Measurements from ENCODE around the gene RASSF5.

Gene RASSF5

DNA sequence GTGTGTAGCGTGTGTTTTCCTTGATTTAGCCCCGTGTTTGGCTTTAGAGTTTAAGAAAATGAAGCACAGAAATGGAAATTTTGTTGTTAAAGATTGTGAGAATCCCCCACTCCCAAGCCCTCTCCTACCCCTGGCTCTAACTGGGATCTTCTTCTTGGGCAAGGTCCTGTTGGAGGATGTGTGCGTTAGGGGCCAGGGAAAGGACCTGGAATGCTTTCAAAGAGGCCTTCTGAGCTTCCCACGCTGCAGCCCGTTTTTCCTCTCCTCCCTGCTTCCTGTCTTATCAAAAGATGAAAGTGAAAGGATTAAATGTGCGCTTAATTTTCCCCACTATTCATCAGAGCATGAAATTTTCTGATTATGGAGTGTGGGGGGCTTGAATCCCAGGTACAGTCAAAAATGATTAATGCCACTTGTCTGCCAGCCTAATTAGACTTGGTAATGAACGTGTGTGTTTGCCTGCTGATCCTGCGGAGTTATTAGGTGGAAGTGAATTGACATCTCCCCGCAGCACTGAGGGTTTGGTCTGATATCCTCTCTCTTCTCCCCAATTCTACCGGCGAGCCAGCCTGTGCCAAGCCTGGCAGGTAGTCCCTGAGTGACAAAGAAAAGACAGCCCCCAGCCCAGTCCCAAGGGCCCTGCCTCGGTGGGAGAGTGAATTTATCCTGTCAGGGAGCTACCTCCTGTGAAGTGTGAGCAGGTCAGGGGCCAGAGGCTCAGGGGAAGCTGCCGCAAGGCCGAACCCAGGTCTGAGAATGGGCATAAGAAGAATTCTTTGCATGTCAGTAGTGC is 4.9 kb downstream of the RASSF5 start:
- no peak overlapping the region for H3K4me3 ChIP-seq
- TF ChIP-seq, protein P1, sequence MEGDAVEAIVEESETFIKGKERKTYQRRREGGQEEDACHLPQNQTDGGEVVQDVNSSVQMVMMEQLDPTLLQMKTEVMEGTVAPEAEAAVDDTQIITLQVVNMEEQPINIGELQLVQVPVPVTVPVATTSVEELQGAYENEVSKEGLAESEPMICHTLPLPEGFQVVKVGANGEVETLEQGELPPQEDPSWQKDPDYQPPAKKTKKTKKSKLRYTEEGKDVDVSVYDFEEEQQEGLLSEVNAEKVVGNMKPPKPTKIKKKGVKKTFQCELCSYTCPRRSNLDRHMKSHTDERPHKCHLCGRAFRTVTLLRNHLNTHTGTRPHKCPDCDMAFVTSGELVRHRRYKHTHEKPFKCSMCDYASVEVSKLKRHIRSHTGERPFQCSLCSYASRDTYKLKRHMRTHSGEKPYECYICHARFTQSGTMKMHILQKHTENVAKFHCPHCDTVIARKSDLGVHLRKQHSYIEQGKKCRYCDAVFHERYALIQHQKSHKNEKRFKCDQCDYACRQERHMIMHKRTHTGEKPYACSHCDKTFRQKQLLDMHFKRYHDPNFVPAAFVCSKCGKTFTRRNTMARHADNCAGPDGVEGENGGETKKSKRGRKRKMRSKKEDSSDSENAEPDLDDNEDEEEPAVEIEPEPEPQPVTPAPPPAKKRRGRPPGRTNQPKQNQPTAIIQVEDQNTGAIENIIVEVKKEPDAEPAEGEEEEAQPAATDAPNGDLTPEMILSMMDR (IDR thresholded peaks at IDR 0.05), result no peak
- peak overlapping the region; percentile 0 to 43 for H3K27ac ChIP-seq
- H3K9me3 ChIP-seq, result no peaks in the 10 kb centered on the region
- no peaks in the 10 kb centered on the region for H3K36me3 ChIP-seq
- peaks cover 0 to 50% (median 42%) of the 10 kb centered on the region in 4 donors for H3K4me1 ChIP-seq
- DNase-seq, result no peak
- intact Hi-C loops (cut with DNase I; ENCODE audit: low total_unique reads), result loop anchor here (2.0 kb wide), 1 partner anchor 19 kb away; no protein-coding TSS in a partner anchor
- no peaks in the 10 kb centered on the region for H3K27me3 ChIP-seq

DNA sequence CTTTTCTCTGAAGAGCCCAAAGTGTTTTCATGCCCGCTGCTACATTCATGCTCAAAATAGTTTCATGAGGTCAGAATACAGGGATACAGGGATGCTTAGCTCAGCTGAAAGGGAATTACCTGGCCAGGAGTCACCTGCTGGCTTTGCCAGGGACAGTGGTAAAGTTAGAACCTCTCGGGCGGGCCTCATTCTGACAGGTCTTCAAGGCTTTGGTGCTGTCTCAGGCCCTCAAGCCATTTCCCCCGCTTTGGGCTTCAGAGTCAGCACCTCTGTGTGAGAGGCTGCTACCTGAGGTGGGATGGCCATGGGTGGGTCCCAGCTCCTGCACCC is 5.5 kb downstream of the RASSF5 start:
- H3K9me3 ChIP-seq, result no peaks in the 10 kb centered on the region
- peaks cover 0 to 49% (median 39%) of the 10 kb centered on the region in 4 donors for H3K4me1 ChIP-seq
- TF ChIP-seq, protein P1 (IDR thresholded peaks at IDR 0.05), result no peak
- H3K27ac ChIP-seq, result peak overlapping the region; percentile 0 to 43
- intact Hi-C loops (cut with DNase I; ENCODE audit: low total_unique reads), result loop anchor here (2.0 kb wide), 1 partner anchor 20 kb away; no protein-coding TSS in a partner anchor
- no peaks in the 10 kb centered on the region for H3K27me3 ChIP-seq
- no peaks in the 10 kb centered on the region for H3K36me3 ChIP-seq
- H3K4me3 ChIP-seq, result no peak overlapping the region
- no peak for DNase-seq

DNA sequence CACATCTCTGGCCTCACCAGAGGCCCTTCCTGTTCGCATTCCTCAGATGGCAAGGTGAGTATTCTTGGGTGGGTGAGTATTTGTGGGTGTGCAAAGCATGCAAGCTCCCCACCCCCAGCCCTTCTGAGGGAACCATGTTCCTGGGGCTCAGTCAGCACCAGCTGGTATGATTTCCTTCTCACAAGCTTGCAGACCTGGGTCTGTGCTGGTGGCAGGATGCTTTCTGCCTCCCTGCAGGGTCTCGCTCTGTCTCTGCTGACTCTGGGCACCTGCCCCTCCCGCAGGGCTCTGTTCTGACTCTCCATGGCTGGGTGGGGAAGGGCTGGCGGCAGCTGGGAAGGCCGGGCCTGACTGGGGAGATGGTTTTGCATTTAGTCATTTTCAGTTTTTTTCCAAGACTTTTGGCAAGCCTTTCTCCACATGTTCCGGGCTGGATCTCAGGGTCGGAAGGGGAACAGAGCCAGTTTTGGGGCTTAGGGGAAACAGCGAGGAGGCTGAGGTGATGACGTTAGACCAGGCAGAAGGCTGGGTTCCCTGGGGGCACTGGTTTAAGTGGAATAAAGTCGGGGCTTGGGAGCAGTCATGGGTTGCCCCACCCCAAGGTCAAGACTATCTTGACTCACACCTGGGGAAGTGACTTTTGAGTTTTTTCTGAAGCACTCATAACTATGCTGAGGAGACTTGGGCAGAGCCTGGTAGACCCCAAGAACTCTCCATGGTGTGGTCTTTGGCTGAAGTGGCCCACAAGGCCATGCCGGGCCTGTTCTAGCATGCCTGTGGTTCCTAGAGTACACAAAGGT is 6.2 kb downstream of the RASSF5 start:
- peak; percentile 77 to 91 for DNase-seq
- TF ChIP-seq, protein P1 (IDR thresholded peaks at IDR 0.05), result no peak
- H3K27me3 ChIP-seq, result no peaks in the 10 kb centered on the region
- no peak overlapping the region for H3K4me3 ChIP-seq
- peaks cover 0 to 43% (median 33%) of the 10 kb centered on the region in 4 donors for H3K4me1 ChIP-seq
- intact Hi-C loops (cut with DNase I; ENCODE audit: low total_unique reads), result loop anchor here (2.0 kb wide), 1 partner anchor 21 kb away; no protein-coding TSS in a partner anchor
- H3K9me3 ChIP-seq, result no peaks in the 10 kb centered on the region
- H3K36me3 ChIP-seq, result no peaks in the 10 kb centered on the region
- H3K27ac ChIP-seq, result peak overlapping the region; percentile 43 to 54

DNA sequence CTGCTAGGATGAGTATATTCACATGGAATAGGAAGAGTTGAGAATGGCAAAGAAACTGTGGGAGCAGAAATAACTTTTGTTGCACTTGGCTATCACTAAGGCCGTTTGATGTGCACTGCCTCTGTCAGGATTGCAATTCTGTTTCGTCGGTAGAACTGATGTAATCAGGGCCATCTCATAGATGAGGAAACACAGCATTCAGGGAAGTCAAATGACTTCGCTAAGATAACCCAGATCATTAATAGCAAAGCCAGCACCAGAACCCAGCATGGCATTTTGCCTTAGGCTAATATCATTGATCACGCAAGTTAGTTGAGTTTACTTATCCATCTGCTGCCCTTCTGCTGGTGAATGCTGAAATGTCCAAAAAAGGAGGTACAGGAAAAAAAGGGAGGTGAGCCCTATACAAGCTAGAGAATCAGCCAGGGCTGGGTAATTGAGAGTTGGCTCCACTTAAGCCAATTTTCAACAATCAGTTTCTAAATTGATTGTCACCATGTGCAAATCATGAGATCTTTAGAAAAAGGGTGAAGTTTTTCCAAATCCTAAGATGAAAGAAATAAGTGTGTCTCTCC is 7.6 kb downstream of the RASSF5 start:
- Histone ChIP-seq H3K4me3 (no peak overlapping the region), H3K4me1 (peaks cover 0 to 30% (median 24%) of the 10 kb centered on the region in 4 donors), H3K27ac (no peak overlapping the region), H3K9me3 (no peaks in the 10 kb centered on the region), H3K27me3 (no peaks in the 10 kb centered on the region), H3K36me3 (no peaks in the 10 kb centered on the region)
- intact Hi-C loops (cut with DNase I; ENCODE audit: low total_unique reads), result no loop called here
- no peak for DNase-seq
- TF ChIP-seq, protein P1 (IDR thresholded peaks at IDR 0.05), result no peak

DNA sequence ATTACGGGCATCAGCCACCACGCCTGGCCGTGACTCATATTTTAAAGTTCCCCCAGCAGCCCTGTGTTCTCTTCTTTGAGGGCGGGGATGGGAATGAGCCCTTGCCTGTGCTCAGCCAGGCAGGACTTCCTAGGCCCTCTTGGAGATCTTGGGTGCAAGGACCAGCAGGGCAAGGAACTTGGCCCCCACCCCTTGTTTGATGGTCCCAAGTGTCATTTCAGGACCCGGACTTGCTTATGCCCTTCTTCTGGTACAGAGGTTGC is 9.3 kb downstream of the RASSF5 start:
- Histone ChIP-seq H3K9me3 (no peaks in the 10 kb centered on the region), H3K4me1 (peaks cover 0 to 30% (median 24%) of the 10 kb centered on the region in 4 donors), H3K36me3 (no peaks in the 10 kb centered on the region), H3K4me3 (no peak overlapping the region), H3K27ac (no peak overlapping the region), H3K27me3 (no peaks in the 10 kb centered on the region)
- no peak for DNase-seq
- TF ChIP-seq, protein P1 (IDR thresholded peaks at IDR 0.05), result no peak
- intact Hi-C loops (cut with DNase I; ENCODE audit: low total_unique reads), result no loop called here
